ENCODE data around the gene FCHO2. TPM values are rescaled to one million over a fixed set of nuclear protein-coding genes. Genes with fewer than 3 reads are reported as not detected.

Gene FCHO2
- 14.8 and 15.3 TPM in 2 replicates for total RNA-seq

GRCh38 chr5:72955768-72956323 is at the start of gene FCHO2:
TSS of gene FCHO2 (plus strand) at chr5:72956041. CDS start at chr5:72956097, 56 bp downstream.

GRCh38 chr5:73120222-73121118 is 164.6 kb downstream of the FCHO2 start, which contains the start of gene TMEM171:
TSS of gene TMEM171 (plus strand) at chr5:73120575. CDS start at chr5:73123374, 2,799 bp downstream.

Other genes starting within 250 kb of the FCHO2 start
- 566 and 627 TPM in 2 replicates for gene TNPO1, start 139.4 kb upstream of the FCHO2 start, total RNA-seq
- gene TMEM171, start 164.5 kb downstream of the FCHO2 start, total RNA-seq = 7.0 and 8.3 TPM in 2 replicates
- gene TMEM174, start 217.2 kb downstream of the FCHO2 start, total RNA-seq = not detected in 2 replicates

Data from endothelial cell of coronary artery (primary cell).